Fibroblast of skin of right quadriceps (primary cell): ENCODE results near the gene FTH1.
A peak's percentile ranks its signal among the peaks of the same experiment; 100 is the strongest.

ENCODE experiments used
- DNase-seq: peaks from one replicate; pipeline ENCODE4 v3.0.0-alpha.2; 2013

The FTH1 gene

GRCh38 chr11:61947486-61948210 is 19.8 kb downstream of the FTH1 start:
- peak; percentile 88 for DNase-seq

DNA sequence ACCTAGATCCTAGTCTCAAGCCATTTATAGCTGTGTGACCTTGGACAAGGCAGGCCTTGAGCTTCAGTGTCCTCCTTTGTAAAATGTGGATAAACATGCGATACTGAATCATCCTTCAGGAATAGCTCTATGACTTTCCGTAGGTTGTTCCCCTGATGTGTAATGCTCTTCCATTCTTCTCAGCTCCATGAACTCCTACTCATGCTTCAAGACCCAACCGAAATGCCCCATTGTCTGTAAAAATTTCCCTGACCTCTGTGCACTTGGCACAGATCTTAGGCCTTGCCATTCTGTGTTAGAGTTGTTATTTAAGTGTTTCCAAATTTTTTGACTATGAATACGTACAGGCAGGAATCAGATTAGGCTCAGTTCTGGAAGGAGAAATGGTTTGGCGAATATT is 20.5 kb downstream of the FTH1 start:
- DNase-seq: no peak

DNA sequence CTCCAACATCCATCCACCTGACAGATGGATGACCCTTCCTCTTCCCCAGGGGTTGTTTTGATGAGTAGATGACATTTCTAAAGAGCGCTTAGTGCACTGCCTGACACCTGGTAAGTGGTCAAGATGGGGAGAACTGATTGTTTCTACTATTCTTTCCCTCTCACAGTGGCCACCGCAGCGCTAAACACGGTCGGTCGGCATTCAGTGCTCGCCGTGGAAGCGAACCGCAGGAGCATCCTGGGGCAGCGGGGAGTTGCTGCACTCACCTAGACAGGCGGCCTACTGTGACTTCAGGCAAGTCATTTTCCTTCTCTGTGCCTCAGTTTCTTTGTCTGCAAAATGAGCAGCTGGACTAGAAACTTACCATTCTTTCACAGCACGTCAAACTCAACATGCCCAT is 22.2 kb downstream of the FTH1 start:
- no peak for DNase-seq

DNA sequence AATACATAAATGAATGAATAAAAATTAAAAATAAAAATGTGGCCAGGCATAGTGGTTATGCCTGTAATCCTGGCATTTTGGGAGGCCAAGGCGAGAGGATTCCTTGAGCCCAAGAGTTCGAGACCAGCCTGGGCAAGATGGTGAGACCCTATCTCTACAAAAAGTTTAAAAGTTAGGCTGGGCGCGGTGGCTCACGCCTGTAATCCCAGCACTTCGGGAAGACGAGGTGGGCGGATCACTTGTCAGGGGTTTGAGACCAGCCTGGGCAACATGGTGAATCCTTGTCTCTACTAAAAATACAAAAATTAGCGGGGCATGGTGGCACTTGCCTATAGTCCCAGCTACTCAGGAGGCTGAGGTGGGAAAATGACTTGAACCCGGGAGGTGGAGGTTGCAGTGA is 27.0 kb downstream of the FTH1 start:
- no peak for DNase-seq

DNA sequence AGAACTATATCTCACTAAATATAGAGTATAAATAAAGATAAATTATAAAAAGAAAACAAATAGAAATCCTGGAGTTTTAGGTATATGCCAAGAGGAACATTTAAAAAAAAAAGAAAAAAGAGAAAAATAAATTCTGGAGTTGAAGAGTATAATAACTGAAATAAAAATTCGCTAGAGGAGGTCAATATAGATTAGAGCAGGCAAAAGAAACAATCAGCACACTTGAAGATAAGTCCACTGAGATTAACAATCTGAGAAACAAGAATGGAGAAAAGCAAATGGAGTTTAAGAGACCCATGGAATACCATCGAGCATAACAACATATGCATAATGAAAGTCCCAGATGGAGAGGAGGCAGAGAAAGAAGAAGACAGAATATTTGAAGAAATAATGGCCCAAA is 31.6 kb downstream of the FTH1 start:
- DNase-seq: no peak

DNA sequence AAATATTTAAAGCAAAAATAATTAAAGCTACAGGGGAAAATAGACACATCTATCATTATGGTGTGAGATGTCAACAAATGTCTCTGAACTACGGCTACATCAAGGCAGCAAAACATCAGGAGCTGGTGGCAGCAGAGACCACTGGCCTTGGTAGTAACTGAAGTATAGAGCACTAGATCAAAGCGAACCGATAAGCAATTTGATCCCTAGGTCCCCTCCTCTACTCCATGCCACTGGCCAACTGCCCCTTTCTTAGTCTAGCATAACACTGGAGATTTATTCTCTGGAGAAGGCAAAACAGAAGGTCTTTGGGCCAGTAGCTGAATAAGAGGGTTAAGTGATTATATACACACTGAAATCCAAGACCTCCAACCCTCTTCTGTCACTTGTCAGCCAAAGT is 36.5 kb downstream of the FTH1 start:
- DNase-seq: no peak

- no peak for DNase-seq
These were observed 38.8 kb downstream of the FTH1 start for GRCh38 chr11:61928606-61929005.

DNA sequence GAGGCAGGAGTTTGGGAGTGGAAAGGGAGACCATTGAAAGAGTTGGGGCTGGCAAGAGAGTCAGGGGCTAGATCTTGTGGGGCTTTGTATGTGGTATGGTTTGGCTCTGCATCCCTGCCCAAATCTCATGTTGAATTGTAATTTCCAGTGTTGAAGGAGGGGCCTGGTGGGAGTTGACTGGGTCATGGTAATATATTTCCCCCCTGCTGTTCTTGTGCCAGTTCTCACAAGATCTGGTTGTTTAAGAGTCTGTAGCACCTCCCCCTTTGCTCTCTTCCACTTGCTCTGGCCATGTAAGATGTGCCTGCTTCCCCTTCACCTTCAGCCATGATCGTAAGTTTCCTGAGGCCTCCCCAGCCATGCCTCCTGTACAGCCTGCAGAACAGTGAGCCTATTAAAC is 39.9 kb downstream of the FTH1 start:
- peak; percentile 28 for DNase-seq

DNA sequence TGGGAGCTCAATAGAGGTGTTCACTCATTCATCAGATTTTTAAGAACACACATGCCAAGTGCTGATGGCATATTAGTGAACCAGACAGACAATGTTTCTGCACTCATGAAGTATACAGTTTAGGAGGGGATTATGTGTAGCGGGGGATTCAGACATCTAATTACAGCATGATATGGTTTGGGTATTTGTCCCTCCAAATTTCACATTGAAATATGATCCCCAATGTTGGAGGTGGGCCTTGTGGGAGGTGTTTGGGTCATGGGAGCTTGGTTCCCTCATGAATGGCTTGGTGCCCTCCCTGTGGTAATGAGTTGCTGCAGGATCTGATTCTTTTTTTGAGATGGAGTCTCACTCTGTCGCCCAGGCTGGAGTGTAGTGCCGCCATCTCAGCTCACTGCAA is 41.2 kb downstream of the FTH1 start:
- DNase-seq: no peak

DNA sequence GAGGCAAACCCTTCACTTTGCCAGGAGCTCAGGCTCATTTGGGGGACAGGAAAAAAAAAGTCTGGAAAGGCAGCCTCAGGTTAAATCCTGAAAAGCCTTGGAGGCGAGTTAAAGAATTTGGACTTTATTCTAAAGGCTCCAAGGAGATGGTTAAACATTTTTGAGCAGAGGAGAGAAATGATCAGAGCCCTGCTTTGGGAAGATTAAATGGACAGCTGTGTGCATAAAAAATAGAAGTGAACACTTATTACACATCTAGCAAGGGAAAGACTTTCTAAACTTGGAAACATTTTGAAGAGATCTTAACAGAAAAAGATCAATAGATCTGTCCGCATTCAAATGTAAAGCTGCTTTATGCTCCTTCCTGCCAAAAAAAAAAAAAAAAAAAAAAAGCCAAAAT is 41.7 kb downstream of the FTH1 start:
- DNase-seq: no peak

GRCh38 chr11:61924064-61924455 is 43.4 kb downstream of the FTH1 start:
- DNase-seq: no peak

- peak; percentile 66 for DNase-seq
These were observed 44.0 kb downstream of the FTH1 start for GRCh38 chr11:61923166-61924063.

DNA sequence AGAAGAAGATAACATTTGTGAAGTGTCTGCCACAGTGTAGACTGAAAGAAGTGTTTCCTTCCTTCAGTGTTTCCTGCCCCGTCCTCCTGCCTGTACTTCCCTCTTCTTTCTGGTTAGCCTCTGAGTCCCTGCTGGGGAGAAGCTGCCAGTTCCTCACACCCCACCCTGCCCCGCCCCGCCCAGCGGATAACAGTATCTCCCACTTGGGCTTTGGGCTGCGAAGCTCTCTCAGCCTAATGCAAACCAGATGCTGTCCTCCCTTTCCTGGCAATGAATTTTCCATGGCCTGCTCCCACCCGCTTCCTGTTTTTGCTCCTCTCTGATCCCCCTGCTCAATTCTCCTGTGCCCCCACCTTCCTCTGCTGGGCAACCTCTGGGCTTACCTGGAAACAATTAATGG is 44.9 kb downstream of the FTH1 start:
- peak; percentile 89 for DNase-seq

DNA sequence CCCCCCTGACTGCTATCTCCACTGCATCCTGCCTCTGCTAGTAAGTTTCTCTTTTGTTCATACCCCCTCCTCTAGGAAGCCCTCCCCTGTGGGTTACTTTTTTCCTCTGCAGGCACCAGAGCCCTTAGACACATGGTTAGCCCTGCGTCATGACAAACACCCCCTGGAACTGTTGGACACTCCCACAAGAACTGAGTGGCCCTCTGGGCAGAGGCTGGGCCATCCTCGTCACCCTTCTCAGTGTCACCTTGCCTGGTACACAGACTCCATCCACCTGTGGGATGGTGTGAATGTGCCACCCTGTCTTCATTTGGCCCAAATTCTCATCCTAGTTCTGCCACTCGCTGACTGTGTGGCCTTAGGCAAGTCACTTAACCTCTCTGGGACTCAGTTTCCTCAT is 46.0 kb downstream of the FTH1 start:
- DNase-seq: no peak

DNA sequence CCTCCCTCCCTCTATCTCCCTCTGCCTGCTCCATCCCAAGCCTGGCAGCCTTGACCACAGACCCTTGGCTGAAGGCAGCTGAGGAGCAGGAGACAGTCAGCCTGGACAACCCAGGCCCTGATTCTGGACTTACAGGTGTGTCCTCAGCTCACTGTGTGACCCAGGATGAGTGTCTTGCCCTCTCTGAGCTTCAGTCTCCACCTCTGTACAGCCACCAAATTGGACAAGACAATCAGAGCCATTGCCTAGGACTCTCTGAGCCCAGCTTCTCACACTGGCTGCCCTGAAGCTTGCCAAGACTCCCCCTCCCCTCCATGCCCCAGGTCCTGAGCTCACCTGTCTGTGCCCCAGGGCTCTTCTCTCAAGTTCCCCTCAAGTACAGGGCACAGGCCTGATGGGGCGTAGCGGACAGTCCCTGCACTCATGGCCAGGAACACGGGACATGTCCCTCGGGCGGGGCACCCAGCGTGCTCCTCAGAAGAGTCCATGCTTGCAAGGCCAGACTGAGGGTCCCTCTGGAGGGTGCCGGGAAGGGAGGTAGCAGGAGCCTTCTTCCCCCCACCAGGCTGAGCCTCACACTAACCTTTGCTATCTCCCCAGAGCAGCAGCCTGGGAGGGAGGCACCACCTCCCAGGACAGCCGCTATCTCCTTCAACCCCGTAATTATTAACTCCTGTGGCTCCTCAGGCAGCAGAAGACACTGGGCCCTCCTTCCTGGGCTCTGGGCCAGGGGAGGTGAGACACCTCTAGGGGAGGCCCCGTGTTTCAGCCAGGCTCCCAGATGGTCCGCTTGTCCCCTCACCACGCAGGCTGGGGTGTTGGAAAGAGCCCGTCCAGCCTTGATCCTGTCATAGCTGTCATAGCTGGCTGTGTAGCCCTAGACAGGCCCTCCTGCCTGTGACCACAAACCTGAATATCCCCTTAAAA is 47.5 kb downstream of the FTH1 start:
- DNase-seq: no peak

- DNase-seq: no peak
These were observed 48.3 kb downstream of the FTH1 start for GRCh38 chr11:61918938-61919704.

- no peak for DNase-seq
These were observed 49.0 kb downstream of the FTH1 start for GRCh38 chr11:61918251-61918937.

DNA sequence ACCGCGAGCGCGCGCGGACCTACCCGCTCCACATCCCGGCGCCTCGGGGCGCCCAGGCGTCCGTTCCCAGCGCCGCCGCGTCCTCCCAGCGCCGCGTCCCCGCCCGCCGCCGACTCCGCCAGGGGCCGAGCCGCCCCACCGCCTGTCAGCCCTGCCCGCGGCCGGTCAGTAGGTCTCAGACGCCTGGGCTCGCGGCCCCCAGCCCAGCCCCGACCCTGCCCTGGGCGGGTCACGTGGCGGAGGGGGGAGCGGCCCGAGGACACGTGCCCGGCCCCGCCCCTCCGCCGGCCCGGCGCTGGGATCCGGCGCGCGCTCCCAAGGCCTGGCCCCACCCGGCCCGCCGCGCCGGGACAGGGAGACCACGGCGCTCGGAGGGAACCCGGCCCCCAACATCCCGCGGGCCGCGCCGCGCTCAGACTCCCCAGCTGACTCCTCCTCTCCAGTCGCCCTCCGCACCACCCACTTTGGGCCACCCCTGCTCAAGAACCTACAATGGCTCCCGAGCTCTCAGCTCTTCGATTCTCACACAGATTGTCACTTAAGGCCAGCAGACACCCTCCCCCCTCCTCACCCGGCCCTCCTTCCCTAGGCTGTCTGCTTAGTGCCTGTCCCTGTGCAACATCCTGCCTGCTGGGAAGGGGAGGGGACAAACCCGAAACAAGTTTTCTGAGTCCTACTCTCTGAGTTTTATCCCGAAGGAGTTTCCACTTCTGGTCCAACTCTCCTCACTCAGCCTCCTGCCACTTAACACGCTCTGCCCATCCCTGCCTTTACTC is 49.9 kb downstream of the FTH1 start, which contains the start of gene RAB3IL1:
Gene RAB3IL1 (minus strand): TSS at position 233 of the 776 bp plus-strand sequence. CDS start 199 bp downstream, at position 34.
- DNase-seq: peak; percentile 57

GRCh38 chr11:61916737-61917333 is 50.6 kb downstream of the FTH1 start:
- no peak for DNase-seq

GRCh38 chr11:61914471-61915171 is 52.8 kb downstream of the FTH1 start:
- no peak for DNase-seq
